ENCODE results near the gene SLX4IP. TPM values are rescaled to one million over a fixed set of nuclear protein-coding genes. Genes with fewer than 3 reads are reported as not detected.
A peak's percentile ranks its signal among the peaks of the same experiment; 100 is the strongest.

Gene SLX4IP
- total RNA-seq, 1 experiment from 2014 or later: 7.4 TPM

DNA sequence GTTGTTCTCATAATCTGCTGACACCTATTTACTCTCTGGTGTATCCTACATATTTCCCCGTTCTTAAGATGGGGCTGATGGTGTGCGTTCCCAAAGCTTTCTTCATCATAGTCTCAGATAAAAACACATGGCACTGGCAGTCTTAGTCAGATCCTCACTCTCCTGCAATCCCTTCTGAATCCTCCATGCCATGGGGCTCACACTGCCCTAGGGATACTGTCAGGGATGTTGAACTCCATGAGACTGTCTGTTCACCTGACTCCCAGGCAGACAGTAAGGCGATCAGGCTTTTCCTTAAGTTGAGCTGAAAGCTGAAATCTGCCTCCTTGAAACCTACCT lies 76.0 kb downstream of the SLX4IP start:
- ChIA-PET CTCF (interaction anchor here (0.6 to 0.9 kb wide), 4 partner anchors 25 to 996 kb away, joined by 3 read pairs; partner anchors contain the start of gene LAMP5), POLR2A (no interaction called here)
- Mint-ChIP-seq H3K4me1 (peaks cover 42% of the 10 kb centered on the region), H3K9me3 (peaks cover 4% of the 10 kb centered on the region; the same call in 1 of the 2 replicates), H3K27ac (peak overlapping the region; percentile 67), H3K36me3 (peaks cover 3% of the 10 kb centered on the region; the same call in 1 of the 2 replicates), H3K27me3 (ENCODE audit: low read depth) (no peaks in the 10 kb centered on the region), H3K4me3 (no peak overlapping the region)
- peak; percentile 21; the same call in 1 of the 2 replicates for ATAC-seq
- DNase-seq (ENCODE audit: low spot score): no peak
- TF ChIP-seq NR1H2 (CRISPR knock-in tag; IDR thresholded peaks at IDR 0.05) (no peak), ESRRA (CRISPR knock-in tag; IDR thresholded peaks at IDR 0.05; ENCODE audit: borderline replicate concordance) (no peak)

DNA sequence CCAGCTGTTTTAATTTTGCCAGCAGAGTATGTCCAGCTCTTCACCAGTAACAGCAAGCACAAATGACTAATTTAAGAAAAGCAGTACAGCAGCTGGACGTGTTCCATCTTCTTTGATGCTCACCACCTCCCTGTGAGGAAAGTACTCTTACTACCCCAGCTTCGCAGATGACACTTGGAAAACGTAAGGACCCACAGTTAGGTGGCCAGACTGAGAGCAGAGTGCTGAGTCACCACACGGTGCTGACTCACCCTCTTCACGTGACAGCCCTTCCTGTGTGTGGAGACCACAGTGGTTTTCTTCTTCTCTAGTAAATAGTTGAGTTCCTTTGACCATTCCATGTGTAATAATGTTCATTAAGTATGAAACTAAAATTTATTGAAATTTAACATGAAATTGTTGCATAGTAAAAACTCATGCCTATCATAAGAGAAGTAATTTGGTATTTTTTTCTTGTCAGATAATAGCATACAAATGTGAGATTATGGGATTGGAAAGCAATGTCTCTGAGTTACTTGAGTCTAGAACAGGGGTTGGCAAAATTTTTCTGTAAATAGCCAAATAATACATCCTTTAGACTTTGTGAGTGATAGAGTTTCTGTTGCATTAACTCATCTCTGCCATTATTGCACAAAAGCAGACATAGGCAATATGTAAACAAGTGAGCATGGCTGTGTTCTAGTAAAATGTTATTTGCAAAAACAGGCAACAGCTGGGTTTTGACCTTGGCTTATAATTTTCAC lies 76.6 kb downstream of the SLX4IP start:
- Mint-ChIP-seq H3K4me3 (no peak overlapping the region), H3K27ac (peak overlapping the region; percentile 67), H3K4me1 (peaks cover 37% of the 10 kb centered on the region), H3K9me3 (peaks cover 4% of the 10 kb centered on the region; the same call in 1 of the 2 replicates), H3K27me3 (ENCODE audit: low read depth) (no peaks in the 10 kb centered on the region), H3K36me3 (peaks cover 3% of the 10 kb centered on the region; the same call in 1 of the 2 replicates)
- POLR2A ChIA-PET: no interaction called here
- CTCF ChIA-PET: interaction anchor here (0.8 to 1.0 kb wide), 4 partner anchors 25 to 33 kb away, joined by 3 to 4 read pairs (median 3); no protein-coding TSS in a partner anchor
- ATAC-seq: peak; percentile 69
- TF ChIP-seq GRHL2 (CRISPR knock-in tag; IDR thresholded peaks at IDR 0.05; ENCODE audit: insufficient replicate concordance, severe bottlenecking) (no peak), FOXK1 (CRISPR knock-in tag; IDR thresholded peaks at IDR 0.05) (no peak), NR2C2 (CRISPR knock-in tag; IDR thresholded peaks at IDR 0.05) (no peak), NFE2L1 (CRISPR knock-in tag; IDR thresholded peaks at IDR 0.05) (peak; percentile 97), GABPB1 (CRISPR knock-in tag; IDR thresholded peaks at IDR 0.05) (peak; percentile 9; the same call in 1 of the 2 replicates), NFATC4 (CRISPR knock-in tag; IDR thresholded peaks at IDR 0.05) (no peak), ZNF219 (CRISPR knock-in tag; IDR thresholded peaks at IDR 0.05; ENCODE audit: borderline replicate concordance) (no peak)
- TF ChIP-seq, protein P1, sequence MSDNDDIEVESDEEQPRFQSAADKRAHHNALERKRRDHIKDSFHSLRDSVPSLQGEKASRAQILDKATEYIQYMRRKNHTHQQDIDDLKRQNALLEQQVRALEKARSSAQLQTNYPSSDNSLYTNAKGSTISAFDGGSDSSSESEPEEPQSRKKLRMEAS (CRISPR knock-in tag; IDR thresholded peaks at IDR 0.05): no peak
- TF ChIP-seq, protein P2, sequence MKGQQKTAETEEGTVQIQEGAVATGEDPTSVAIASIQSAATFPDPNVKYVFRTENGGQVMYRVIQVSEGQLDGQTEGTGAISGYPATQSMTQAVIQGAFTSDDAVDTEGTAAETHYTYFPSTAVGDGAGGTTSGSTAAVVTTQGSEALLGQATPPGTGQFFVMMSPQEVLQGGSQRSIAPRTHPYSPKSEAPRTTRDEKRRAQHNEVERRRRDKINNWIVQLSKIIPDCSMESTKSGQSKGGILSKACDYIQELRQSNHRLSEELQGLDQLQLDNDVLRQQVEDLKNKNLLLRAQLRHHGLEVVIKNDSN (CRISPR knock-in tag; IDR thresholded peaks at IDR 0.05): peak; percentile 69
- TF ChIP-seq, protein P3, sequence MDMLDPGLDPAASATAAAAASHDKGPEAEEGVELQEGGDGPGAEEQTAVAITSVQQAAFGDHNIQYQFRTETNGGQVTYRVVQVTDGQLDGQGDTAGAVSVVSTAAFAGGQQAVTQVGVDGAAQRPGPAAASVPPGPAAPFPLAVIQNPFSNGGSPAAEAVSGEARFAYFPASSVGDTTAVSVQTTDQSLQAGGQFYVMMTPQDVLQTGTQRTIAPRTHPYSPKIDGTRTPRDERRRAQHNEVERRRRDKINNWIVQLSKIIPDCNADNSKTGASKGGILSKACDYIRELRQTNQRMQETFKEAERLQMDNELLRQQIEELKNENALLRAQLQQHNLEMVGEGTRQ (CRISPR knock-in tag; IDR thresholded peaks at IDR 0.05): peak; percentile 55; the same call in 1 of the 2 replicates
- peak; percentile 39 for DNase-seq (ENCODE audit: low spot score)

DNA sequence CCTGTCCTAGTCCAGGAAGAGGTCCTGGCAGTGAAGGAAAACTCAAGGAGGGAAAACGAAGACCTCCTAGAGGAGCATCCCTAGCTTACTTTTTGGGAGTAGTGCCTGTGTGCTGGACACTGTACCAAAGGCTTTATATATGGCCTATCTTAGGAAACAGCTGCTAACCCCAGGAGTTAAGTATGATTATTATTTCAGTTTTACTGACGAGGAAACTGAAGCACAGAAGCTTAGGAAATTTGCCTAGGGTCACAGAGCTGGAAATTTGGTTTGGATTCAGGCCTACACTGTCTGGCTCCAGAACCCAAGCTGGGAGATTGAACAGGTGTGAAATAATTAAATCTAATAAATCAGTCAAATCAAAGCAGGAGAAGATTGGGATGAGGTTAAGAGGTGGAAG lies 78.0 kb downstream of the SLX4IP start:
- DNase-seq (ENCODE audit: low spot score) (no peak), ATAC-seq (no peak)
- peaks cover 3% of the 10 kb centered on the region; the same call in 1 of the 2 replicates for H3K36me3 Mint-ChIP-seq
- ChIA-PET CTCF (interaction anchor here (3.2 kb wide), 1 partner anchor 24 kb away, joined by 8 read pairs; no protein-coding TSS in a partner anchor), POLR2A (interaction anchor here (0.6 kb wide), 1 partner anchor 530 kb away, joined by 3 read pairs; no protein-coding TSS in a partner anchor)
- TF ChIP-seq FOXJ3 (CRISPR knock-in tag; IDR thresholded peaks at IDR 0.05; ENCODE audit: borderline replicate concordance) (no peak), ATF1 (CRISPR knock-in tag; IDR thresholded peaks at IDR 0.05) (no peak), KAT7 (CRISPR knock-in tag; IDR thresholded peaks at IDR 0.05; ENCODE audit: borderline replicate concordance) (no peak), GABPB1 (CRISPR knock-in tag; IDR thresholded peaks at IDR 0.05) (no peak), CBFB (CRISPR knock-in tag; IDR thresholded peaks at IDR 0.05; ENCODE audit: low read depth) (no peak), TCF7 (CRISPR knock-in tag; IDR thresholded peaks at IDR 0.05; ENCODE audit: low read depth) (no peak), NFE2L1 (CRISPR knock-in tag; IDR thresholded peaks at IDR 0.05) (no peak), ZNF416 (CRISPR knock-in tag; IDR thresholded peaks at IDR 0.05) (no peak), SMAD4 (CRISPR knock-in tag; IDR thresholded peaks at IDR 0.05) (no peak), ESRRA (CRISPR knock-in tag; IDR thresholded peaks at IDR 0.05; ENCODE audit: borderline replicate concordance) (no peak)
- TF ChIP-seq, protein P4, sequence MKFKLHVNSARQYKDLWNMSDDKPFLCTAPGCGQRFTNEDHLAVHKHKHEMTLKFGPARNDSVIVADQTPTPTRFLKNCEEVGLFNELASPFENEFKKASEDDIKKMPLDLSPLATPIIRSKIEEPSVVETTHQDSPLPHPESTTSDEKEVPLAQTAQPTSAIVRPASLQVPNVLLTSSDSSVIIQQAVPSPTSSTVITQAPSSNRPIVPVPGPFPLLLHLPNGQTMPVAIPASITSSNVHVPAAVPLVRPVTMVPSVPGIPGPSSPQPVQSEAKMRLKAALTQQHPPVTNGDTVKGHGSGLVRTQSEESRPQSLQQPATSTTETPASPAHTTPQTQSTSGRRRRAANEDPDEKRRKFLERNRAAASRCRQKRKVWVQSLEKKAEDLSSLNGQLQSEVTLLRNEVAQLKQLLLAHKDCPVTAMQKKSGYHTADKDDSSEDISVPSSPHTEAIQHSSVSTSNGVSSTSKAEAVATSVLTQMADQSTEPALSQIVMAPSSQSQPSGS (CRISPR knock-in tag; IDR thresholded peaks at IDR 0.05; ENCODE audit: borderline replicate concordance, low read depth): no peak
- TF ChIP-seq, protein P5, sequence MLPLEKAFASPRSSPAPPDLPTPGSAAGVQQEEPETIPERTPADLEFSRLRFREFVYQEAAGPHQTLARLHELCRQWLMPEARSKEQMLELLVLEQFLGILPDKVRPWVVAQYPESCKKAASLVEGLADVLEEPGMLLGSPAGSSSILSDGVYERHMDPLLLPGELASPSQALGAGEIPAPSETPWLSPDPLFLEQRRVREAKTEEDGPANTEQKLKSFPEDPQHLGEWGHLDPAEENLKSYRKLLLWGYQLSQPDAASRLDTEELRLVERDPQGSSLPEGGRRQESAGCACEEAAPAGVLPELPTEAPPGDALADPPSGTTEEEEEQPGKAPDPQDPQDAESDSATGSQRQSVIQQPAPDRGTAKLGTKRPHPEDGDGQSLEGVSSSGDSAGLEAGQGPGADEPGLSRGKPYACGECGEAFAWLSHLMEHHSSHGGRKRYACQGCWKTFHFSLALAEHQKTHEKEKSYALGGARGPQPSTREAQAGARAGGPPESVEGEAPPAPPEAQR (CRISPR knock-in tag; IDR thresholded peaks at IDR 0.05): no peak
- TF ChIP-seq, protein P1 (CRISPR knock-in tag; IDR thresholded peaks at IDR 0.05): no peak
- TF ChIP-seq, protein P6, sequence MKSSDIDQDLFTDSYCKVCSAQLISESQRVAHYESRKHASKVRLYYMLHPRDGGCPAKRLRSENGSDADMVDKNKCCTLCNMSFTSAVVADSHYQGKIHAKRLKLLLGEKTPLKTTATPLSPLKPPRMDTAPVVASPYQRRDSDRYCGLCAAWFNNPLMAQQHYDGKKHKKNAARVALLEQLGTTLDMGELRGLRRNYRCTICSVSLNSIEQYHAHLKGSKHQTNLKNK (CRISPR knock-in tag; IDR thresholded peaks at IDR 0.05): no peak
- peaks cover 4% of the 10 kb centered on the region; the same call in 1 of the 2 replicates for H3K9me3 Mint-ChIP-seq
- no peak overlapping the region for H3K27ac Mint-ChIP-seq
- H3K27me3 Mint-ChIP-seq (ENCODE audit: low read depth): no peaks in the 10 kb centered on the region
- H3K4me3 Mint-ChIP-seq: no peak overlapping the region
- H3K4me1 Mint-ChIP-seq: peaks cover 32% of the 10 kb centered on the region

Measured in WTC11 (cell line).